Globus pallidus (tissue), 1 donor: Measurements from ENCODE around the gene DPP6.
A peak's percentile ranks its signal among the peaks of the same experiment; 100 is the strongest.

ENCODE experiments used
- DNase-seq: peaks from one replicate; pipeline ENCODE4 v3.0.0-alpha.2; 2015; ENCODE audit warnings: low spot score

The DPP6 gene

DNA sequence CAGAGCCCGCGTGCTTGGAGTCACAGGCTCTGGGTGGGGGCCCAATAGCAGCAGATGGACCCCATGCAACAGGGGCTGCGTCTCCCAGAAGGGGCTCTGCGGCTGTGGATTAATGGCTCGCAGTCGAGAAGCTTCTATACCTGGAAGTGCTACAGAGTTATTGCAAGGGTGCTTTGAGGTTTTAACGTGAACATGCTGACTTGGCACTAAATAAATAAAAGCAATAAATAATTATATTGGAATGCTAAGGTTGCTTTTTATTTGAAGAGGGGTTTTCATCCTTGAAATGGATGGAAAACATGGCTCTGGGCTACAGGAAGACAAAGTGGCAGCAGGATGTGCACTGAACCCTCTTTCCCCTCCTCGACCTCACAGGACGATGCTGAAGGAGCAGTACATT lies 828.3 kb downstream of the DPP6 start:
- no peak for DNase-seq

DNA sequence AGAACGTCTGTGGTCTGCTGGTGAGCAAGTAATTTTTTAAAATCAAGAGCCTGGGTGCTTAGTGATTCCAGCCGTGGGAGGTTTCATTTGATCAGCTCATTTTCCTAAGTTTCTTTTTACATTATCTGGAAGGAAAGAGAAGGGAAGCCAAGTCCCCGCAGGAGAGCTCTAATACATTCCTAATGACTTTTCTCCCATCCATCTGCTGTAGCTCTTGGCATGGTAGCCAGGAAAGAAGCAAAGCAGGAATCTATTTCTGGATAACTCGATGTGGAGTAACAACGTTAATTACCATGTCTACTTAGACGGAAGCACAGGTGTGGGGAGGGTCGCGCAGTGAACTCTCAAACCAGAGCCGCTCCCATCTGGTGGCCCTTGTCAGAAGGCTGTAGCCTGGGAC lies 828.8 kb downstream of the DPP6 start:
- no peak for DNase-seq

DNA sequence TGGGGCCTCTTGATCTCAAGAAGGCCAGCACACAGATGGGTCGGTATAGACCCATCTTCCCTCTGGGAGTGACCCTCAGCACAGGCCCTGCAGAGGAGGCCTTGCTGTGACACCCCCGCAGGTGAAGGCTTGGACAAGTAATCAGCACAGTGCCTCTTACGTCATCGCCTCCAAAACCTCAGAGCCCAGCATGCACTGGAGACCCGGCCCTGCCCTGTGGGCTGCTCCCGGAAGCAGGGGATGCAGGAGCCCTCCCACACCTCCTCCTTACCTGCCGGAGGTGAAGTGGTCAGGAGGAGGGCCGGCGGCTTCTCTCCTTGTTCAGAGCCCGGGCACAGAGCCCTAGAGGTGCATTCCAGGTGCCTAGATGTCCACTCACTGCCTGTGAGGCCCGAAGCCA lies 829.3 kb downstream of the DPP6 start:
- DNase-seq, result no peak

DNA sequence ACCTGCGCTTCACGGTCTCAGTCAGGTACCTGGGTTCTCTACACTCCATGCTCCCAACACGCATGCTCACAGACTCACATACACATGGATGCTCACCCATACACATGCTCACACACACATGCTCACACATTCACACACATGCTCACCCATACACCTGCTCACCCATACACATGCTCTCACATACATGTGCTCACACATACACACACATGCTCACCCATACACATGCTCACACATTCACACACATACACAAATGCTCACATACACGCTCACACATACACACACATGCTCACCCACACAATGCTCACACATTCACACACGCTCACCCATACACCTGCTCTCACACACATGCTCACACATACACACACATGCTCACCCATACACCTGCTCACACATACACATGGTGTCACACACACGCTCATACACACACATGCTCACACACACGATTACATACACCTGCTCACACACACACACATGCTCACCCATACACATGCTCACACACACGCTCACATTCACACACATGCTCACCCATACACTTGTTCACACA lies 830.8 kb downstream of the DPP6 start:
- no peak for DNase-seq

DNA sequence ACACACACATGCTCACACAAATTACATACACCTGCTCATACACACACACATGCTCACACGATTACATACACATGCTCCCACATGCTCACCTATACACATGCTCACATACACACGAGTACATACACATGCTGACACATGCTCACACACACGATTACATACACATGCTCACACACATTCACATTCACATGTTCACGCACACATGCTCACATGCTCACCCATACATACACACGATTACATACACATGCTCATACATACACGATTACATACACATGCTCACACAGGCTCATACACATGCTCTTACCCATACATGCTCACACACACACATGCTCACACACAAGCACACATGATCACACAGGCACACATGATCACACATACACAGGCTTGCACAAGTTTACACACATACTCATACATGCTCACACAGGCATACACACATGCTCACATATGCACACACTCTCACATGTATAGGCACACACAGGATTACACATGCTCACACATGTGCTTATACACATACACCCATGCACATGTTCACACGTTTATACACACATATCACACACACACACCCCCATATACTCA lies 832.2 kb downstream of the DPP6 start:
- no peak for DNase-seq

DNA sequence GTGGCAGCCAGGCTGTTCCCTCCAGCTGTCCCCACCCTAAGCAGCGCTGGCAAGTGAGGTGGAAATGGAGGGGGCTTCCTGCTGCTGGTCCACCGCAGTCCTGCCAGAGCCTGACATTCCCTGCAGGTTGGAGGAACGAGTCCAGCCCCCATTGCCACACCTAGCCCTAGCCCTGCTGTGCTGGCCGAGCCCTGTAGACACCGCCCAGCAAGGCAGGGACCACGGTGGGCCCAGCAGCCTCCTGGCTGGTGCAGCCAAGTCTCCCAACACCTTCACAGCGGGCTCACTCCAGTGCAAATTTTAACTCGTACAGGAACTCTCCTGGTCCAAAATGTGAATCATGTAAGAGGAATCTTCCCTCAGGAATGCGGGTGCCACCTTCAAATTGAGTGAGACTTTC lies 834.4 kb downstream of the DPP6 start:
- no peak for DNase-seq

DNA sequence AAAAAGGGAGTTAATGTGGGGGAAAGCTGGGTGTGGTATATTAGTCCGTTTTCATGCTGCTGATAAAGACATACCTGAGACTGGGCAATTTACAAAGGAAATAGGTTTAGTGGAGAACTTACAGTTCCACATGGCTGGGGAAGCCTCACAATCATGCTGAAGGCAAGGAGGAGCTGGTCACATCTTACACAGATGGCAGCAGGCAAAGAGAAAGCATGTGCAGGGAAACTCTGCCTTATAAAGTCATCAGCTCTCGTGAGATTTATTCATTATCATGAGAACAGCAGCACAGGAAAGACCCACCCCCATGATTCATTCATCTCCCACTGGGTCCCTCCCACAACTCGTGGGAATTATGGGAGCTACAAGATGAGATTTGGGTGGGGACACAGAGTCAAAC lies 836.5 kb downstream of the DPP6 start:
- no peak for DNase-seq

DNA sequence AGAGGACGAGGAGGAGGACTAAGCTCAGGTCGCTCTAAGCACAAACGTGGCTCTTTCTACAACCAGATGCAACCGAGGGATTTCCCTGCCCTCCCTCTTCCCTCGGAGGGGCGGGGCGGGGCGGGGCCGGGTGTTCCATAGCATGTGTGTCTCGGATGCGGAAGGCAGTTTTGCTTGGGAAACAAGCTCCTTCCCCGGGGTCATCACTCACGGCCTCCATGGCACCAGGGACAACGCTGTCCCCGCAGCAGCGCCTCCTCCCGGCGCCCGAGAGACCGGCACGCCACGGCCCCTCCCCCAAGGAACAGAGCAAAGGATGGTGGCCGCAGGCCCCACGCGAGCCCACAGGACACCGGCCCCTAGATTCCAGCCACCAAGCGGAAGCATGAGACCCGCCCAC lies 840.3 kb downstream of the DPP6 start:
- DNase-seq, result no peak

DNA sequence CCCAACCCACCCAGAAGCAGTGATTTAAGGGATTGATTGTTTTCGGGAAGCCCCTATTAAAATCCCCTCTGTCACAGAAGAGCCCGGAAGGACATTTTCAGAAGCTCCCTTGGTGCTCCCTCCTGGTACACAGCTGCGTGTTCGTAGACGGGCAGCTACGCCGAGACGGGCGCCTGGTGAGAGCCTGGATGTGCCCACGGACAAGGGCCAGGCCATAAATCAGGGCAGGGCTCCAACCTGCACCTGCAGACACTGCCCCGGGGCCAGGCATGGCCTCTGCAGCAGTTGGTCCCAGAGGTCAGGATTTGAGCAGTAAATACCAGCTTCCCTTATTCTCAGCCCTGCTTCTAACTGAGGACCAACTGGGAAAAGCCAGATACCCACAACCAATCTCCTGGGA lies 843.9 kb downstream of the DPP6 start:
- no peak for DNase-seq

DNA sequence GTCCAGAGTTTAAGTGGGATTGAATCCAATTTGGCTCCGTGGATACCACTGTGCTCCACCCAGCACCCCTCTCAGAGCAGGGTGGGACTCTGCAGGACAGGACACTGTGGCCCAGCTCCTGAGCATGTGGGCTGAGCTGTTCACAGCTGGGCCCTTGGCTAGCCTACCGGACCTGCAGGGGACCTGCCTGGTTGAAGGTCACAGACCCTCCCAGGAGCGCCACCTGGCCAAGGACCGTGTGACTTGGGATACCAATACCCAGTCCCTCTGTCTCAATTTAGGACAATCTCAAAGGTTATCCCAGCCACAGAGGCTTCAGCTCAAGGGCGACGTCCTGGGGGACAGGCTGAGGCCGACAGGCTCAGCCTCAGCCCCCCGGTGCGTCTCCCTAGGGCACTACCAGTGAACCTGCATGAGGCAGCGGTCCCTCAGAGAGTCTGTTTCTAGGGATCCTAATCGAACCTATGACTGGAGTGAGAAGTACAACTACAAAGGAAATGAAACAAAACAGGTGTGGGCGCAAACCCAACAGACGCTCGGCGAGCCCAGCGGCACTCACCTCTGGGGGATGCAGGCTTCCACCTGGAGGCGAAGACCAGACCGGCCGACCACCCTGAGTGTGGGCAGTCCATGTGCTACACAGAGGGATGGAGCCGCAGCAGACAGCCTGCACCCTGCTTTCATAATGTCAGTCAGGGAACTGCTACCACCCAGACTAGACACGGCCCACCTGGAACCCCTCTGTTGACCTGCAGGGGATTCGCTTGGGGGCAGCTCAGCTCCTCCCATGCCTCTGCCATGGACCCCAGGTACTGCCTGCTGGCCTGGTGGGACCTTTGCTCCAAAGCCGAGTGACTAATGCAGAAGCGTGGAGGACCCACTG lies 847.0 kb downstream of the DPP6 start:
- no peak for DNase-seq

DNA sequence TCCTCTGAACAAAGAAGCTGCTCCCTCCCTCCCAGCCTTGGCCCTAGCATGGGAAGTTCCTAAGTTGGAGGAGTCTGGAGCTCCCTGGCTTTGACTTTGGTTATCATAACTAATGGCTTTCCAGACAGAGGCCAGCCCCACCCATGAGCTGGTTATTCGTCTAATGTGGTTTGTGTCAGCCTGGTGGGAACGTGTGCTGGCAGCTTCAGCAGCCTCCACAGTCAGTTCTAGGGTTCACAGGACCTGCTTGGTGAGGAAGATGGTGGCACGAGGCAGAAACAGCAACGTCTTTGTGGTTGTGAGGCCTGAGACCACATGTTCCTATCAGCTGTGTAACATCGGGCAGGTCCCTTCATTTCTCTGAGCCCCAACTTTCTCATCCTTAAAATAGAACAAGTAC lies 847.7 kb downstream of the DPP6 start:
- no peak for DNase-seq

DNA sequence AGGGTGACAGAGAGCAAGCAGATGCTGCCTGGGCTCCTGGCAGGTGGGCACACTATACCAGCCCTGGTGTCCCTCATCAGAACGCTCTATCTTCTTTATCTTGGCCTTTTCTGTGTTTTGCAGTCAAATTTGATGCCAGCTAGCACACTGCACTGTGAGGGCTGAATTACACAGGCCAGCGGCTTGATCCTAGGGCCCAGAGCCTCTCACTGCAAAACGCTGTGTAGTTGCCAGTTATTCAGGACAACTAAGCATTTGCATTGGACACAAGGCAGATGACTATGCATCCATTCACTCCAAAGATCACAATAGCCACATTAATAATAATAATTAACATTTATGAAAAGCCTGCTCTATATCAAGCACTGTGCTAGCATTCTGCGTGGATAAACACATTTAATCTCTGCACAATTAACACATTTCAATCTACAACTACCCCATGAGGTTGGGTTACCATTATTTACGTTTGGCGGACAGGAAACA lies 850.4 kb downstream of the DPP6 start:
- peak; percentile 80 for DNase-seq

DNA sequence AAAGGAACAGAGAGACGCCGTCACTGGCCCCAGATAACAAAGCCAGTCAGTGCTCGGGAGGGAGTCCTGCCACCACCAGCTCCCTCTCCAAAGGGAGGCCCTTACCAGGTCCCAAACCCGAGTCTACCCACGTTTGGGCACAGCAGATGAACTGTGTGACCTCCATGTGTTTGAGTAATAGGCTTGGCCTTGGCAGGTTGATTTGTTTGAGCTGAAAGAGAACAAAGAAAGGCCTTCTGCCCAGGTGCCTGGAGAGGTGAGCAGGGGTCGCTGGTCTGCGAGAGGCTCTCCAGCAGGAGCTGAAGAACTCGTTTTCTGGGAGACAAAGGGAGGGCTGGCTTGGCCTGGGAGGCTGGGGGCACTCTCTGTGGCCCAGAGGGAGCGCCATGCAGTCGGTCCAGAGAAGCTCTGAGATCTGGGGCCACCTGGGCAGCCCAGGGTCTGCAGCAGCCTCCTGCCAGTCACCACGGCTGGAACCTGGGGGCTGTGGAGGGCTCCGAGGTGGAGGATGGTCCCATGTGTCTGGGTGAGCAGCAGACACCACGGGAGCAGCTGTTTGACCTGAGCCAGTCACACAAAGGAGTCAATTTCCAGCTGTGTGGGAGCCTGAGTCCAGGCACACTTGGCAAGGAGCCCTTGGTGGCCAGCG lies 851.0 kb downstream of the DPP6 start:
- peak; percentile 8 for DNase-seq

DNA sequence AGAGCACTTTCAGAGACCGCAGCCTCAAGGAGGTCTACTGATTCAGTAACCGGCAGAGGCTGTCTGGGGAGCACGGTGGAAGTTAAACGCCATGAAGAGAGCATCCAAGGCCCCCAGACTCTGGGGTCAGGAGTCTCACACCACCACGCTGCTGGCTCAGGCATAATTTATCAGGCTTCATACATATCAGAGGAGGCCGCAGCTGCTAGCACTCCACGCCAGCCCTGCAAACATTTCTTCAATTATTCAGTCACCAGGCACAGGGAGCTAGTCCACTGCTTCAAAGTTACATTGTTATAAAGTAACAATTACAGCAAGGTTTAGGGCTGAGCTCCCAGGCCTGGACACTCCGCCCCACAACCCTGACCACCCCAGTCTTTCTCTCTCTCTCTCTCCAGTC lies 852.9 kb downstream of the DPP6 start:
- DNase-seq, result no peak

DNA sequence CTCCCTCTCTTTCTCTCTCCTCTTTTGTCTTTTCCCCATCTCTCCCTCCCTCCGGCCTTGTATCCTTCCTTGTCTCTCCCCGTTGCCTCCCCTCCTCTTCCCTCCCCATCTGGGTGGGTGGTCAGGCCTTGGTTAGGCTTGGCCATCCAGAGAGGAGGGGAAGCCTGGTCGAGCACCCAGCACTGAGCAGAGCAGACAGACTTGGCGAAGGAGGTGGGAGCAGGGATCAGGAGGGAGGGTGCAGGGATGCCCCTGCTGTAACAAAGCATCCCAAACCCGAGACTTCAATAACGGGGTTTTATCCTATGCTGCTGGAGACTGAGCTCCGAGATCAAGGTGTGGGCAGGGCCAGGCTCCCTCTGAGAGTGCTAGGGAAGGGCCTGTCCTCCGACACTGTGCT lies 853.4 kb downstream of the DPP6 start:
- no peak for DNase-seq

DNA sequence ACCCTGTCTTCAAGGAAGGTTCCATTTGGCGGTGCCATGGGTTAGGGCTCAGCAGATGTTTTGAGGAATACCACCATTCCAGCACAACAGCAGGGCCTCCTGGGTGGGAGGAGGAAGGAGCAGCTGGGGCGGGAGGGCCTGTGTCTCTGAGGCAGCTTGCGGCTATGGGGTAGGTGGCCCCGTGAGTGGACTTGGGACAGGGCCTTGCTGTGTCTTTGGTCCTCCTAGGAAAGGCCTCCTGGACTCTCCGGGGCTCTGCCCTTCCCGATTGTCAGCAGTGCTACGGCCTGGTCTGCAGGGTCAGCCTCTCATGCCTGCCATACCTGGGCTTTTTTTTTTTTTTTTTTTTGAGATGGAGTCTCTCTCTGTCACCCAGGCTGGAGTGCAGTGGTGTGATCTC lies 854.0 kb downstream of the DPP6 start:
- no peak for DNase-seq

DNA sequence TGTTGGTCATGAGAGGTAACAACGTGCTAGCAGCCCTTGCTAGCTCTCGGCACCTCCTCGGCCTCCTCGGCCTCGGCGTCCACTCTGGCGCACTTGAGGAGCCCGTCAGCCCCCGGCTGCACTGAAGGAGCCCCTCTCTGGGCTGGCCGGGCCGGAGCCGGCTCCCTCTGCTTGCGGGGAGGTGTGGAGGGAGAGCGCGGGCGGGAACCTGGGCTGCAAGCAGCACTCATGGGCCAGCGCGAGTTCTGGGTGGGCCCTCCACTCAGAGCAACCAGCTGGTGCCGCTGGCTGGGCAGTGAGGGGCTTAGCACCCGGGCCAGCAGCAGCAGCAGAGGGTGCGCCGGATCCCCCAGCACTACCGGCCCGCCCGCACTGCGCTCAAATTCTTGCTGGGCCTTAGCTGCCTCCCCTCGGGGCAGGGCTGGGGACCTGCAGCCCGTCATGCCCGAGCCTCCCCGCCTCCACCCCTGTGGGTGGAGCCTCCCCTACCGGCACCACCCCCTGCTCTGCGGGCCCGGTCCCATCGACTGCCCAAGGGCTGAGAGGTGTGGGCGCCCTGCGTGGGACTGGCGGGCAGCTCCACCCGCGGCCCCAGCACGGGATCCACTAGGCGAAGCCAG lies 854.6 kb downstream of the DPP6 start:
- DNase-seq, result no peak

DNA sequence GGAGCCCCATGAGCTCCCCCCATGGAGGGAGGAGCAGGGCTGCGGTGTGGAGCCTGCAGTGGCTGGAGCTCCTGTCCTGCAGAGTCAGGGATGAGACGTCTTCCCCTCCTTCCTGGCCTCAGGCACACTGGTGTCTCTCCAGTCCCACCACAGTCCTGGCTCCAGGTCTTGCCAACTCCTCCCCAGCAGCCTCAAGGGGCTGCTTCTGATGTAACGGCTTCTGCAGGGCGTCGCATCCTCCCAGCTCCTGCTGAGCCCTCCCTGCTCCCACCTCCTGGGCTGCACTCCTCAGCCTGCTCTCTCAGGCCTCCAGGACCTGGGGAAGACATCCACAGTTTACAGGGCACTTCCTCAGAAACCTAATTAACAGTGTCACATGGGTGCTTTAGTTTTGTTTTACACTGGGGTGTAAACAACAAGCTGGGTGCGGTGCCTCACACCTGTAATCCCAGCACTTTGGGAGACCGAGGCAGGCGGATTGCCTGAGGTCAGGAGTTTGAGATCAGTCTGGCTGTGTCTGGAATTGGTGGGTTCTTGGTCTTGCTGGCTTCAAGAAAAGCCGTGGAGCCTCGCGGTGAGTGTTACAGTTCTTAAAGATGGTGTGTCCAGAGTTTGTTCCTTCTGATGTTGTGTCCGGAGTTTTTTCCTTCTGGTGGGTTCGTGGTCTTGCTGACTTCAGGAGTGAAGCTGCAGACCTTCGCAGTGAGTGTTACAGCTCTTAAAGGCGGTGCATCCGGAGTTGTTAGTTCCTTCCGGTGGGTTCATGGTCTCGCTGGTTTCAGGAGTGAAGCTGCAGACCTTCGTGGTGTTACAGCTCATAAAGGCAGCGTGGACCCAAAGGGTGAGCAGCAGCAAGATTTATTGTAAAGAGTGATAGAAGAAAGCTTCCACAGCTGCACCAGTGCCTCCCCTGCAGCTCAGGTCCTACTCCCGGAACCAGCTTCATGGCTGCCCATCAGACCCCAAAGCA lies 855.7 kb downstream of the DPP6 start:
- DNase-seq, result no peak

DNA sequence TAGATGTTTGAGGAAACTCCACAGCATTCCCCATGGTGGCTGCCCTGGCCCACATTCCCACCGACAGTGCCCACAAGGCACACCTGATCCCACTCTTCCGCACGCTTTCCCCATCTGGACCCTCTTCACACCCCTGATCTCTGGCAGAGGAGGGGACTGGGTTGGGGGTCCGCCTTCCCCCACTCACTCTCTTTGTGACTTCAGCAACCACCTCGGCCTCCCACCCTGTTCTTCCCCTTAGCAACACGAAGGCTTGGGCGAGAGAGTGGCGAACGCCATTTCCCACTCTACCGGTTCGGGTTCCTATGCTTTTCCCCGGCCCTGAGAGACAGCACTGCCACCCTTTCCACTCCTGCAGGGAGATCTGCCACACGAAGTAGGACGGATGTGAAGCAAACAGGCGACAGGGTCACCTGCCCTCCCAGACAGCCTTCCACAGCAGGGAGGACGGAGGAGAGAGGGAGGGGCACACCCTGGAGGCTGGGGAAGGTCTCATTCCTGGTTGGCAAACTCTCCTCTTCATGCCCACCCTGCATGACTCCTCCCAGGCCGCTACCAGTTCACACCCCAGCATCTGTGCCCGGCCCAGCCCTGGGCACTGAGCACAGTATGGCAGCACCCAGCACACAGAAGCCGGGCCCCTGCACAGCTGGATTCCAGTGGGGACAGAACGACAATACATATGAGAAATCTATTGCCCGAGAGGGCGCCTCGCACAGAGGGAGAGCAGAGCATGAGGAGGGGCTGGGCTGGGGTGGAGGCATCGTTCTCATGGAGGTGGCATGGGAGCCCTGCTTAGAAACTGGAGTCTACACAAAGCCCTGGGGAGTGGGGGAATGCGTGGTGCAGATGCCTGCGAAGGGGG lies 857.3 kb downstream of the DPP6 start:
- DNase-seq, result no peak

DNA sequence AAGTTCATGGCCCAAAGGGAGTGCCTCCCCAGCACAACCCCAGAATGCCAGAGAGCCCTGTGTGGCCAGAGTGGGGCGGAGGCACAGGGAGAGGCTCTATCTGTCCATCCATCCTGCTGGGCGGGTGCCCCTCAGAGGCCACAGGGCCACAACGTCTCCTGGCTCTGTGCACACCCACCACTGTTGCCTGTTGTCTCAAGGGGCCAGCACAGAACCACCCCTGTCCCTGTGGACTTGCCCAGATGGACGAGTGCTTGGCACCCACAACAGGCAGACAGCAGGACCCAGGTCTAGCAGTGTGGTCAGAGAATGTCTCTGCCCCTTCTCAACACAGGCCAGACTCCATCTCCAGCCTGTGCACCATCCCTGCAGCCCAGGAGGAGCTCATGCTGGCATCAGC lies 857.9 kb downstream of the DPP6 start:
- DNase-seq, result no peak
